H1 (cell line): Measurements from ENCODE around the gene BRICD5. TPM values are rescaled to one million over a fixed set of nuclear protein-coding genes. Genes with fewer than 3 reads are reported as not detected.

ENCODE experiments used
- CTCF ChIA-PET: fragments of 300-600 bp; sonication (Branson Sonifier 250); formaldehyde crosslinking; loops from one replicate; lab custom pipeline; 2021; ENCODE audit not compliant: partially characterized antibody; lab: Charles Lee
- POLR2A ChIA-PET: fragments of 300-600 bp; sonication (Branson Sonifier 250); formaldehyde crosslinking; loops from one replicate; lab custom pipeline; 2021; ENCODE audit warnings: inconsistent platforms; ENCODE audit not compliant: partially characterized antibody; lab: Charles Lee
- DNase-seq, 2 experiments: peaks; one replicate each; pipeline versions ENCODE4 v3.0.0 to v3.0.0-alpha.2; 2010 to 2022; ENCODE audit warnings: low spot score in 2 of 2, low read depth in 1 of 2, mixed read lengths in 1 of 2
- FAIRE-seq: peaks from 2 replicates; lab custom pipeline; 2011; peaks lifted over from hg19 to GRCh38; lab: Jason Lieb, UNC
- H2AFZ ChIP-seq: 2 replicates; pipeline ENCODE4 v1.8.1; 2012; ENCODE audit warnings: low read length, inconsistent platforms
- H2AK5ac ChIP-seq: 2 replicates; pipeline ENCODE4 v1.6.1; 2013; ENCODE audit warnings: low read depth, low read length
- H2BK120ac ChIP-seq: replicated peaks from 2 replicates; pipeline ENCODE3; 2013; ENCODE audit warnings: low read depth, low read length, inconsistent platforms
- H2BK12ac ChIP-seq: 2 replicates; pipeline ENCODE4 v1.6.1; 2013; ENCODE audit warnings: low read depth, low read length
- H2BK15ac ChIP-seq: 2 replicates; pipeline ENCODE4 v1.6.1; 2013; ENCODE audit warnings: low read length
- H2BK20ac ChIP-seq: 2 replicates; pipeline ENCODE4 v1.6.1; 2013; ENCODE audit warnings: low read length
- H2BK5ac ChIP-seq: 2 replicates; pipeline ENCODE4 v1.6.1; 2013; ENCODE audit warnings: low read depth, low read length
- H3K14ac ChIP-seq: 2 replicates; pipeline ENCODE4 v1.6.1; 2013; ENCODE audit warnings: inconsistent platforms; ENCODE audit not compliant: insufficient read length
- H3K18ac ChIP-seq: 2 replicates; pipeline ENCODE4 v1.6.1; 2013; ENCODE audit warnings: low read length; ENCODE audit errors: extremely low read depth
- H3K23ac ChIP-seq: 2 replicates; pipeline ENCODE4 v1.6.1; 2013; ENCODE audit warnings: inconsistent platforms; ENCODE audit not compliant: insufficient read length
- H3K23me2 ChIP-seq: 2 replicates; pipeline ENCODE4 v1.6.1; 2013; ENCODE audit warnings: low read depth, low read length
- H3K27ac ChIP-seq: 2 replicates; pipeline ENCODE4 v1.6.1; 2011; ENCODE audit warnings: low read depth, low read length, inconsistent platforms
- H3K27me3 ChIP-seq, 4 experiments: replicated peaks in 1 of 4; 1 replicate in 1 of 4; 2 replicates in 3 of 4; pipeline versions ENCODE4 v1.6.1 to v1.8.1; 2011 to 2013; ENCODE audit warnings: low read length in 3 of 4, mild to moderate bottlenecking in 3 of 4, inconsistent platforms in 2 of 4, mixed read lengths in 2 of 4, moderate library complexity in 1 of 4; ENCODE audit not compliant: control insufficient read depth in 3 of 4, insufficient read depth in 3 of 4; ENCODE audit errors: extremely low read depth in 1 of 4
- H3K36me3 ChIP-seq, 4 experiments: 2 replicates each; pipeline versions ENCODE4 v1.6.1 to v1.8.1; 2011 to 2013; ENCODE audit warnings: mild to moderate bottlenecking in 4 of 4, low read length in 3 of 4, moderate library complexity in 2 of 4, control low read depth in 1 of 4, inconsistent platforms in 1 of 4; ENCODE audit not compliant: insufficient read depth in 4 of 4, control insufficient read depth in 2 of 4
- H3K4ac ChIP-seq: replicated peaks from 2 replicates; pipeline ENCODE3; 2013; ENCODE audit warnings: low read length, low read depth, mixed read lengths, inconsistent platforms; ENCODE audit not compliant: insufficient read length
- H3K4me1 ChIP-seq, 4 experiments: replicated peaks in 1 of 4; 1 replicate in 1 of 4; 2 replicates in 3 of 4; pipeline versions ENCODE4 v1.6.1 to v1.8.1; 2011 to 2013; ENCODE audit warnings: low read length in 3 of 4, inconsistent platforms in 2 of 4, mixed read lengths in 1 of 4; ENCODE audit not compliant: insufficient read depth in 4 of 4, control insufficient read depth in 3 of 4
- H3K4me2 ChIP-seq, 2 experiments: 2 replicates each; pipeline versions ENCODE4 v1.6.1 to v1.8.1; 2011 to 2013; ENCODE audit warnings: low read depth in 2 of 2, low read length in 2 of 2, control low read depth in 1 of 2, inconsistent platforms in 1 of 2, mild to moderate bottlenecking in 1 of 2; ENCODE audit not compliant: insufficient read depth in 1 of 2
- H3K4me3 ChIP-seq, 4 experiments: fragments of 200-600, 300-600 bp in 1 of 4; sonication (generic), shearing (Covaris generic), sonication (Bioruptor Twin) in 1 of 4; 2 replicates each; pipeline versions ENCODE4 v1.5.1 to v1.8.1; 2011 to 2016; ENCODE audit warnings: low read length in 4 of 4, low read depth in 3 of 4, control low read depth in 2 of 4, inconsistent platforms in 2 of 4, mild to moderate bottlenecking in 2 of 4, mixed read lengths in 1 of 4, moderate library complexity in 1 of 4; ENCODE audit not compliant: insufficient read depth in 2 of 4; ENCODE audit errors: extremely low read depth in 1 of 4
- H3K56ac ChIP-seq: replicated peaks from 2 replicates; pipeline ENCODE3; 2013; ENCODE audit warnings: low read depth, mild to moderate bottlenecking, mixed read lengths, low read length, inconsistent platforms; ENCODE audit not compliant: insufficient read length
- H3K79me1 ChIP-seq: 2 replicates; pipeline ENCODE4 v1.6.1; 2013; ENCODE audit warnings: low read depth, low read length, control low read depth
- H3K79me2 ChIP-seq, 2 experiments: 2 replicates each; pipeline versions ENCODE4 v1.6.1 to v1.8.1; 2012 to 2013; ENCODE audit warnings: low read length in 2 of 2, mild to moderate bottlenecking in 2 of 2, inconsistent platforms in 1 of 2; ENCODE audit not compliant: insufficient read depth in 2 of 2, control insufficient read depth in 1 of 2
- H3K9ac ChIP-seq, 4 experiments: replicated peaks in 1 of 4; 1 replicate in 1 of 4; 2 replicates in 3 of 4; pipeline versions ENCODE4 v1.6.1 to v1.8.1; 2011 to 2013; ENCODE audit warnings: low read depth in 3 of 4, low read length in 3 of 4, control low read depth in 2 of 4, mild to moderate bottlenecking in 2 of 4, moderate library complexity in 2 of 4, inconsistent platforms in 1 of 4; ENCODE audit errors: extremely low read depth in 1 of 4
- H3K9me3 ChIP-seq, 2 experiments: 2 replicates each; pipeline versions ENCODE4 v1.6.1 to v1.8.1; 2012 to 2013; ENCODE audit warnings: mild to moderate bottlenecking in 2 of 2, moderate library complexity in 2 of 2, control low read depth in 1 of 2, inconsistent platforms in 1 of 2, low read depth in 1 of 2, low read length in 1 of 2, mixed read lengths in 1 of 2; ENCODE audit not compliant: insufficient read depth in 2 of 2
- H4K20me1 ChIP-seq, 2 experiments: replicated peaks in 1 of 2; 2 replicates each; pipeline versions ENCODE3 to v1.8.1; 2011 to 2013; ENCODE audit warnings: inconsistent platforms in 2 of 2, low read length in 2 of 2, mild to moderate bottlenecking in 1 of 2; ENCODE audit not compliant: insufficient read depth in 2 of 2, control insufficient read depth in 1 of 2
- H4K5ac ChIP-seq: 2 replicates; pipeline ENCODE4 v1.6.1; 2013; ENCODE audit warnings: low read length, low read depth, mixed read lengths, inconsistent platforms; ENCODE audit not compliant: insufficient read length
- H4K8ac ChIP-seq: 2 replicates; pipeline ENCODE4 v1.8.0; 2013; ENCODE audit warnings: mild to moderate bottlenecking, moderate library complexity, low read length, inconsistent platforms; ENCODE audit not compliant: insufficient read depth; ENCODE audit errors: extremely low read depth
- H4K91ac ChIP-seq: replicated peaks from 2 replicates; pipeline ENCODE3; 2013; ENCODE audit warnings: low read length, mixed read lengths, inconsistent platforms; ENCODE audit not compliant: insufficient read length
- CHD2 ChIP-seq: IDR thresholded peaks from 2 replicates; pipeline ENCODE4 v1.6.1; 2012; ENCODE audit warnings: low read length, improper control_type of control experiment
- CREB1 ChIP-seq: IDR thresholded peaks from 2 replicates; pipeline ENCODE4 v1.6.1; 2012; ENCODE audit warnings: inconsistent platforms
- EP300 ChIP-seq, 2 experiments: IDR thresholded peaks; 1 replicate in 1 of 2; 2 replicates in 1 of 2; pipeline ENCODE4 v1.6.1; 2011 to 2012; ENCODE audit warnings: low read depth in 2 of 2, low read length in 2 of 2, mild to moderate bottlenecking in 2 of 2, borderline replicate concordance in 1 of 2, inconsistent platforms in 1 of 2, moderate library complexity in 1 of 2
- GABPA ChIP-seq: IDR thresholded peaks from 2 replicates; pipeline ENCODE4 v1.6.1; 2011; ENCODE audit warnings: mild to moderate bottlenecking, low read length, moderate library complexity, borderline replicate concordance; ENCODE audit not compliant: insufficient read depth
- PHF8 ChIP-seq: fragments of 200-600 bp; sonication (generic); conservative IDR thresholded peaks from 2 replicates; pipeline ENCODE4 v1.7.1; 2012; ENCODE audit warnings: low read depth, mild to moderate bottlenecking, inconsistent platforms, low read length, moderate library complexity
- SIN3A ChIP-seq, 2 experiments: IDR thresholded peaks in 1 of 2; conservative IDR thresholded peaks in 1 of 2; 2 replicates each; pipeline ENCODE4 v1.6.1; 2011 to 2012; ENCODE audit warnings: low read length in 2 of 2, improper control_type of control experiment in 1 of 2, low read depth in 1 of 2, mild to moderate bottlenecking in 1 of 2
- SP2 ChIP-seq: IDR thresholded peaks from 2 replicates; pipeline ENCODE4 v1.6.1; 2012; ENCODE audit warnings: mild to moderate bottlenecking, low read length, inconsistent platforms
- ZNF274 ChIP-seq: IDR thresholded peaks from 2 replicates; pipeline ENCODE4 v1.7.0; 2012; ENCODE audit warnings: low read length, borderline replicate concordance; ENCODE audit errors: extremely low read depth
- WGBS, 2 experiments: shearing (Covaris generic) in 1 of 2; methylation state at CpG; one replicate each; pipeline versions ENCODE4 v1.1.6 to v1.1.7; 2013 to 2015; ENCODE audit warnings: low lambda C conversion rate in 2 of 2, mixed read lengths in 2 of 2, inconsistent platforms in 1 of 2, low coverage in 1 of 2, missing lambda C conversion rate in 1 of 2; ENCODE audit not compliant: insufficient replicate concordance in 2 of 2, insufficient coverage in 1 of 2, insufficient read length in 1 of 2; ENCODE audit errors: extremely low coverage in 1 of 2, missing lambda C conversion rate in 1 of 2; 5-methylcytosine and 5-hydroxymethylcytosine counted together
- polyA plus RNA-seq, 7 experiments: library from polyadenylated mRNA; depleted of rRNA in 3 of 7; stranded (reverse) in 5 of 7; unstranded in 2 of 7; fragments of >200 nt in 5 of 7; fragments of 200-250 nt in 2 of 7; gene quantifications; 1 replicate in 5 of 7; 2 replicates in 1 of 7; 4 replicates in 1 of 7; pipeline versions ENCODE4 v1.2.1 to v1.2.3, GENCODE V29; 2011 to 2013; ENCODE audit warnings: missing spikeins in 2 of 7, mixed read lengths in 2 of 7
- total RNA-seq: library from RNA; stranded (reverse); fragmentation: NEBNext Ultra II Directional; extraction: Animal tissue kit (Norgen Biotek cat#: 25700); gene quantifications from 2 replicates; pipeline ENCODE4 v1.2.1, GENCODE V29; 2021

Gene BRICD5
- total and polyA plus RNA-seq, 2 of the 8 experiments (the other 6 are each of a cell fraction or from before 2014, with no cell fraction given): 8.5 to 14.2 TPM

DNA sequence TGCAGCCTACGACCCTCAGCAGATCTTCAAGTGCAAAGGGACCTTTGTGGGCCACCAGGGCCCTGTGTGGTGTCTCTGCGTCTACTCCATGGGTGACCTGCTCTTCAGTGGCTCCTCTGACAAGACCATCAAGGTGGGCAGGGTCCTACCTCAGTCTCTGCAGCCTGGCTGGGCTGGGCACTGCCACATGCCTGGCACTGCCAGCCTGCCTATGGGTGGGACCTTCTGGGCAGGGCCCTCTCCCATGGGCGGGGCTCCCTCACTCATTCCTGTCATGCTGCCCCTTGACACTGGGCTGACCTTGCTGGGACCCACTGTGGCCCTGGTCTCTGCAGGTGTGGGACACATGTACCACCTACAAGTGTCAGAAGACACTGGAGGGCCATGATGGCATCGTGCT lies 36.7 kb downstream of the BRICD5 start:
- no peak overlapping the region for H4K8ac ChIP-seq
- H2BK12ac ChIP-seq: no peak overlapping the region
- H3K79me1 ChIP-seq: no peaks in the 10 kb centered on the region
- no peak overlapping the region for H3K27ac ChIP-seq
- H3K79me2 ChIP-seq: no peaks in the 10 kb centered on the region
- no peak overlapping the region for H2BK120ac ChIP-seq
- H3K18ac ChIP-seq: no peak overlapping the region
- FAIRE-seq (no peak), DNase-seq (no peak)
- ChIA-PET POLR2A (interaction anchor here (1.3 to 13.5 kb wide), 2 partner anchors 17 to 21 kb away, joined by 3 to 312 read pairs; partner anchors contain the start of gene TRAF7), CTCF (no interaction called here)
- no peak overlapping the region for H2BK15ac ChIP-seq
- H3K23ac ChIP-seq: no peak overlapping the region
- no peaks in the 10 kb centered on the region for H3K27me3 ChIP-seq
- H3K36me3 ChIP-seq: peaks cover 24 to 68% (median 36%) of the 10 kb centered on the region in 4 experiments
- no peak overlapping the region for H3K56ac ChIP-seq
- no peak overlapping the region for H3K9ac ChIP-seq
- H3K4ac ChIP-seq: no peak overlapping the region
- no peak overlapping the region for H4K5ac ChIP-seq
- H2AK5ac ChIP-seq: no peak overlapping the region
- peaks cover 2 to 29% of the 10 kb centered on the region in 2 experiments for H4K20me1 ChIP-seq
- H2AFZ ChIP-seq: no peak overlapping the region
- no peak overlapping the region for H2BK5ac ChIP-seq
- 80% methylated on average over 3 of the region's 4 CpGs; no CpG with 5 or more reads in 1 of the 2 experiments for WGBS, 2 experiments
- no peak overlapping the region for H3K4me2 ChIP-seq
- no peaks in the 10 kb centered on the region for H3K9me3 ChIP-seq
- no peaks in the 10 kb centered on the region; the same call in 1 of the 2 replicates for H3K23me2 ChIP-seq
- no peak overlapping the region for H3K14ac ChIP-seq
- H4K91ac ChIP-seq: no peak overlapping the region
- H2BK20ac ChIP-seq: no peak overlapping the region
- no peaks in the 10 kb centered on the region; a peak in 1 of 7 replicates for H3K4me1 ChIP-seq
- no peak for TF ChIP-seq ZNF274
- TF ChIP-seq EP300 (IDR thresholded peaks at IDR 0.05; ENCODE audit: borderline replicate concordance in 1 of 2, low read depth in 2 of 2, low read length in 2 of 2): no peak
- no peak for TF ChIP-seq GABPA
- TF ChIP-seq SIN3A (conservative IDR thresholded peaks at IDR 0.05 in 1 of 2, IDR thresholded peaks at IDR 0.05 in 1 of 2; ENCODE audit: low read depth in 1 of 2, low read length in 2 of 2): no peak
- TF ChIP-seq CREB1: no peak
- no peak for TF ChIP-seq PHF8
- TF ChIP-seq CHD2: no peak
- TF ChIP-seq SP2: no peak
- H3K4me3 ChIP-seq: no peak overlapping the region
